Esophagus muscularis mucosa (tissue), 4 donors: ENCODE data around the gene STX3. TPM values are rescaled to one million over a fixed set of nuclear protein-coding genes. Genes with fewer than 3 reads are reported as not detected.

Experiments
- DNase-seq: peaks from one replicate; pipeline ENCODE4 v3.0.0-alpha.2; 2017; ENCODE audit errors: extremely low spot score
- H3K27ac ChIP-seq, 4 donors: fragments of 200-600 bp; sonication (generic); replicated peaks in 1 of 4; 1 replicate in 3 of 4; 2 replicates in 1 of 4; pipeline ENCODE4 v1.5.1; 2016 to 2019; ENCODE audit warnings: mild to moderate bottlenecking in 1 of 4
- H3K27me3 ChIP-seq, 4 donors: fragments of 200-600 bp; sonication (generic); one replicate each; pipeline versions ENCODE4 v1.5.1 to v1.6.0; 2016 to 2019
- H3K36me3 ChIP-seq, 4 donors: fragments of 200-600 bp; sonication (generic); one replicate each; pipeline ENCODE4 v1.5.1; 2016 to 2019
- H3K4me1 ChIP-seq, 4 donors: fragments of 200-600 bp; sonication (generic); one replicate each; pipeline ENCODE4 v1.5.1; 2016 to 2019
- H3K4me3 ChIP-seq, 4 donors: fragments of 200-600 bp; sonication (generic); 1 replicate in 2 of 4; 2 replicates in 2 of 4; pipeline ENCODE4 v1.5.1; 2016 to 2019; ENCODE audit warnings: mild to moderate bottlenecking in 4 of 4, moderate library complexity in 1 of 4
- H3K9me3 ChIP-seq, 4 donors: fragments of 200-600 bp; sonication (generic); 1 replicate in 3 of 4; 2 replicates in 1 of 4; pipeline ENCODE4 v1.5.1; 2016 to 2019
- EP300 ChIP-seq: sonication (generic); formaldehyde crosslinking; IDR thresholded peaks from one replicate; pipeline ENCODE4 v1.6.1; 2017; ENCODE audit warnings: antibody characterized with exemption
- POLR2A ChIP-seq: fragments of 450-650 bp; IDR thresholded peaks from one replicate; pipeline ENCODE4 v1.6.1; 2017; ENCODE audit warnings: antibody characterized with exemption, moderate library complexity, mild to moderate bottlenecking, low read depth
- POLR2AphosphoS5 ChIP-seq, 2 donors: sonication (generic); formaldehyde crosslinking; IDR thresholded peaks; one replicate each; pipeline ENCODE4 v1.6.1; 2017; ENCODE audit warnings: antibody characterized with exemption in 2 of 2
- WGBS: methylation state at CpG from one replicate; pipeline ENCODE4 v1.1.5; 2018; 5-methylcytosine and 5-hydroxymethylcytosine counted together
- intact Hi-C: fragments of 100-400 bp; cut with DNase I; formaldehyde crosslinking; loops from one replicate; pipeline ENCODE4 v1.15.1; 2023
- total RNA-seq, 4 donors: library from RNA; depleted of rRNA; stranded (reverse); fragments of >200 nt; gene quantifications; one replicate each; pipeline versions ENCODE4 v1.1.0 to v1.2.1, GENCODE V29; 2016
- TF ChIP-seq, protein P1 (sequence below), 3 experiments: fragments of 200-600 bp in 2 of 3; fragments of 450-650 bp in 1 of 3; sonication (generic) in 2 of 3; IDR thresholded peaks; one replicate each; pipeline ENCODE4 v1.5.1; 2017 to 2019; ENCODE audit warnings: antibody characterized with exemption in 3 of 3, mild to moderate bottlenecking in 2 of 3, moderate library complexity in 1 of 3

The STX3 gene
- total RNA-seq, 4 donors from 2014 or later, result 16.3 to 24.0 (median 22.3) TPM

DNA sequence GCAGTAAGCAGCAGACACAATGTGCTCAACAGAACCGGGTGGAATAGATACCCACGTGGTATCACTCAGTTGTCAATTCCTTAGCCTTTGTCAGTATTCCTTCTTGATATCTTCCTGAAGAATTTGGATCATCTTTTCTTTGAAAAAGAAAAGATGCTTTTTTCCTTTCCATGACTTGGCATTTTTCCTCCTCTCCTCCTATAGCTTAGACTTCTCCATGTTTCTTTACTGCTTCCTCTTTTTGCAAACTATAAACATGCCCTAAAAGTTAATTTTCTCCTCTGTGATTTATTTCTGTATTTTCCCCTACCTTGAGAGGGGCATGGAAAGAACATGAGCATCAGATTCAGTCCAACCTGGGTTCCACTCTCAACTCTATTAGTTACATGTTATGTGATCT, 78.4 kb downstream of the STX3 start:
- Histone ChIP-seq H3K36me3 (no peaks in the 10 kb centered on the region), H3K9me3 (no peaks in the 10 kb centered on the region), H3K4me3 (no peak overlapping the region), H3K27me3 (no peaks in the 10 kb centered on the region), H3K4me1 (no peaks in the 10 kb centered on the region), H3K27ac (no peak overlapping the region)
- intact Hi-C loops, result no loop called here
- DNase-seq, result no peak
- 68% methylated on average over 2 of the region's 2 CpGs for WGBS
- TF ChIP-seq EP300 (no peak), POLR2A (no peak), POLR2AphosphoS5 (IDR thresholded peaks at IDR 0.05) (no peak)
- TF ChIP-seq, protein P1, sequence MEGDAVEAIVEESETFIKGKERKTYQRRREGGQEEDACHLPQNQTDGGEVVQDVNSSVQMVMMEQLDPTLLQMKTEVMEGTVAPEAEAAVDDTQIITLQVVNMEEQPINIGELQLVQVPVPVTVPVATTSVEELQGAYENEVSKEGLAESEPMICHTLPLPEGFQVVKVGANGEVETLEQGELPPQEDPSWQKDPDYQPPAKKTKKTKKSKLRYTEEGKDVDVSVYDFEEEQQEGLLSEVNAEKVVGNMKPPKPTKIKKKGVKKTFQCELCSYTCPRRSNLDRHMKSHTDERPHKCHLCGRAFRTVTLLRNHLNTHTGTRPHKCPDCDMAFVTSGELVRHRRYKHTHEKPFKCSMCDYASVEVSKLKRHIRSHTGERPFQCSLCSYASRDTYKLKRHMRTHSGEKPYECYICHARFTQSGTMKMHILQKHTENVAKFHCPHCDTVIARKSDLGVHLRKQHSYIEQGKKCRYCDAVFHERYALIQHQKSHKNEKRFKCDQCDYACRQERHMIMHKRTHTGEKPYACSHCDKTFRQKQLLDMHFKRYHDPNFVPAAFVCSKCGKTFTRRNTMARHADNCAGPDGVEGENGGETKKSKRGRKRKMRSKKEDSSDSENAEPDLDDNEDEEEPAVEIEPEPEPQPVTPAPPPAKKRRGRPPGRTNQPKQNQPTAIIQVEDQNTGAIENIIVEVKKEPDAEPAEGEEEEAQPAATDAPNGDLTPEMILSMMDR (IDR thresholded peaks at IDR 0.05), result no peak

DNA sequence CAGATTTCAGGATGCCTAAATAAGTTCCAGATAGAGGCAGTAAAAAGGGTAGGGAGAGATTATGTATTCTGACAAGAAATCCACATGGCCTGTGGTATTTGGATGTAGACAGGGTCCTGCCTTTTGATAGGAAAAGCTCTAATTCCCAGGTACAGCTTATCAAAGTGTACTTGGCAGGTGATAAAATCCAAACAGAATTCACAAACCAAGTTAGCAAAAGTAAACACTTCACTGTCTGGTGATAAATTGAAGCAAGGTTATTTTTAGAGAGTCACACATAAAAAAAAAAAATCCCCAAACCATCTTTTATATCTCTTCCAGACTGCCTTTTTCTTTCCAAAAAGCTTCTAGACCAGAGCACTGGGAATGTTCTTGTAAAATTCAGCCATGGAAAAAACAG, 84.4 kb downstream of the STX3 start:
- intact Hi-C loops, result no loop called here
- Histone ChIP-seq H3K9me3 (no peaks in the 10 kb centered on the region), H3K27ac (no peak overlapping the region), H3K27me3 (no peaks in the 10 kb centered on the region), H3K4me3 (no peak overlapping the region), H3K36me3 (no peaks in the 10 kb centered on the region), H3K4me1 (peaks cover 0 to 10% (median 6%) of the 10 kb centered on the region in 4 donors)
- no peak for DNase-seq
- TF ChIP-seq POLR2AphosphoS5 (IDR thresholded peaks at IDR 0.05) (no peak), EP300 (no peak), POLR2A (no peak)
- TF ChIP-seq, protein P1 (IDR thresholded peaks at IDR 0.05), result no peak

DNA sequence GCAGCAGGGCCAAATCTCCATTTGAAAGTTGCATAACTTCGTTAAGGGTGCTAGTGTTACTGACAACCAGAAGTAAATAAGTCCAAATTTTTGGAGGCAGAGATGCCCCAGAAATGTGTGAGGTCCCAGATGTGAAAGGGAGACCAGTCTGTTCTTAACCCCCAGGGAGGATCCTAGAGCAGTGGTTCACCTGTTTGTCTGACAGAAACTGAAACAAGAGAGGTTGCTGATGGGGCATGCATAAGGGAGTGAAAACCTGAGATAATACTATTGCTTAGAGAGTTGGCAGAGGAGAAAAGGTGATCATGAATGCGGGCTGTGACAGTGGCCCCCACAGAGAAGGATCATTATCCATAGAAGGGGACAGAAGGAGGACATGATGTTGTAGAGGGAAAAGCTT, 86.3 kb downstream of the STX3 start:
- no peaks in the 10 kb centered on the region for H3K9me3 ChIP-seq
- DNase-seq, result no peak
- 90% methylated on average over 2 of the region's 2 CpGs for WGBS
- H3K36me3 ChIP-seq, result no peaks in the 10 kb centered on the region
- H3K27me3 ChIP-seq, result no peaks in the 10 kb centered on the region
- intact Hi-C loops, result no loop called here
- no peak overlapping the region for H3K27ac ChIP-seq
- TF ChIP-seq, protein P1 (IDR thresholded peaks at IDR 0.05), result no peak
- no peak for TF ChIP-seq POLR2AphosphoS5 (IDR thresholded peaks at IDR 0.05)
- no peak for TF ChIP-seq POLR2A
- no peak for TF ChIP-seq EP300
- H3K4me1 ChIP-seq, result peaks cover 0 to 10% (median 6%) of the 10 kb centered on the region in 4 donors
- H3K4me3 ChIP-seq, result no peak overlapping the region

DNA sequence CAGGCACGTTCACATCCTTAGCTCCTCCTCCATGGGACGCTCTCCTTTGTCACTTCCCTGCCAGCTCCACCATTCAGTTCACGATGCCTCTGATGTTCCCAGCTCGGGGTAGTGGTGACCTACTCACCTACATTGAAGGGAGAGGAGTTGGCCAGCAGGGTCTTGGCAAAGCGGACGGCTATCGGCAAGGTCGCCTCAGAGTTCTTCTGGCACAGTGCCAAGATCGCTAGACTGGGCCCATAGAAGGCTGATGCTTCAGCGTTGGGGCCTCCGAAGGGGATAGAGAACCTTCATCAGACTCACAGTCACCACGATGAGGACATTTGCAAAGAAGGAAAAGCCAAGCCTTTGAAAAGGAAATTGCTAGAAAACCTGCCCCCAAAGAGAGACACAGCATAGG, 87.1 kb downstream of the STX3 start:
- H3K9me3 ChIP-seq, result no peaks in the 10 kb centered on the region
- peaks cover 0 to 10% (median 6%) of the 10 kb centered on the region in 4 donors for H3K4me1 ChIP-seq
- TF ChIP-seq EP300, result no peak
- TF ChIP-seq POLR2AphosphoS5 (IDR thresholded peaks at IDR 0.05), result no peak
- TF ChIP-seq POLR2A, result no peak
- no peak for DNase-seq
- WGBS, result 86% methylated on average over 12 of the region's 12 CpGs
- intact Hi-C loops, result no loop called here
- no peaks in the 10 kb centered on the region for H3K36me3 ChIP-seq
- H3K4me3 ChIP-seq, result no peak overlapping the region
- no peak overlapping the region for H3K27ac ChIP-seq
- H3K27me3 ChIP-seq, result no peaks in the 10 kb centered on the region

DNA sequence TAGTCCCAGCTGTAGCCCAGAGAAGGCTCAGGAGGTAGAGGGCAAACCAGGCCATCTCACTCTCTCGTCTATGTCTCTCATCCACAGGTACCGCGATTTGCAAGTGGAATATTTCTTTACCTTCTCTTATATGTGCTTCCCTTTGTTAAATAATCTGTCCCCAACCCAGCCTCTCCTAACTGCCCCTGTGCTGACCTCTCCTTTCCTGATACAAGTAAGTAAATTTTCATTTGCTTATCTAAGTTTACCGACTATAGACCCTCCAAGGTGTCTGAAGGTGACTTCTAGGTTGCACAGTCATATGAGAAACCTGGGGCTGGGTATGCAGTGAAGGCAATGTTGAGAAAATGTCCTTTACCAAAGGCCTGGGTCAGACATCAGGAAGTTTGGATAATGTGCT, 90.2 kb downstream of the STX3 start, which contains the start of gene CBLIF:
Gene CBLIF, minus strand, starts transcription at position 101 of the 400 bp plus-strand sequence. Its CDS starts 46 bp downstream, at position 55.
- WGBS, result 80% methylated on average over 4 of the region's 4 CpGs

More for the DNA sequence above, 90.2 kb downstream of the STX3 start, which contains the start of gene CBLIF:
- H3K27ac ChIP-seq, result no peak within 1 kb of the TSS
- intact Hi-C loops, result no loop called here
- H3K36me3 ChIP-seq, result no peaks in the 10 kb centered on the region
- H3K4me1 ChIP-seq, result no peaks in the 10 kb centered on the region
- H3K4me3 ChIP-seq, result no peak within 1 kb of the TSS
- no peaks in the 10 kb centered on the region for H3K27me3 ChIP-seq
- no peak for TF ChIP-seq EP300
- TF ChIP-seq POLR2AphosphoS5 (IDR thresholded peaks at IDR 0.05), result no peak
- TF ChIP-seq POLR2A, result no peak
- TF ChIP-seq, protein P1 (IDR thresholded peaks at IDR 0.05), result no peak
- DNase-seq, result no peak
- no peaks in the 10 kb centered on the region for H3K9me3 ChIP-seq
